GM21737 (cell line): ENCODE data around the gene CRISPLD2.
"Not testable (repeated sequence)": the region's sequence is repeated elsewhere in the genome, so short reads cannot be mapped to it uniquely, and the experiment has no call there.

ENCODE experiments used
- ATAC-seq: cut with Tn5 transposase; IDR thresholded peaks from one replicate; pipeline ENCODE4 v1.9.1; 2021; ENCODE audit warnings: mild to moderate bottlenecking, moderate library complexity; ENCODE audit not compliant: unreplicated experiment

Gene CRISPLD2

DNA sequence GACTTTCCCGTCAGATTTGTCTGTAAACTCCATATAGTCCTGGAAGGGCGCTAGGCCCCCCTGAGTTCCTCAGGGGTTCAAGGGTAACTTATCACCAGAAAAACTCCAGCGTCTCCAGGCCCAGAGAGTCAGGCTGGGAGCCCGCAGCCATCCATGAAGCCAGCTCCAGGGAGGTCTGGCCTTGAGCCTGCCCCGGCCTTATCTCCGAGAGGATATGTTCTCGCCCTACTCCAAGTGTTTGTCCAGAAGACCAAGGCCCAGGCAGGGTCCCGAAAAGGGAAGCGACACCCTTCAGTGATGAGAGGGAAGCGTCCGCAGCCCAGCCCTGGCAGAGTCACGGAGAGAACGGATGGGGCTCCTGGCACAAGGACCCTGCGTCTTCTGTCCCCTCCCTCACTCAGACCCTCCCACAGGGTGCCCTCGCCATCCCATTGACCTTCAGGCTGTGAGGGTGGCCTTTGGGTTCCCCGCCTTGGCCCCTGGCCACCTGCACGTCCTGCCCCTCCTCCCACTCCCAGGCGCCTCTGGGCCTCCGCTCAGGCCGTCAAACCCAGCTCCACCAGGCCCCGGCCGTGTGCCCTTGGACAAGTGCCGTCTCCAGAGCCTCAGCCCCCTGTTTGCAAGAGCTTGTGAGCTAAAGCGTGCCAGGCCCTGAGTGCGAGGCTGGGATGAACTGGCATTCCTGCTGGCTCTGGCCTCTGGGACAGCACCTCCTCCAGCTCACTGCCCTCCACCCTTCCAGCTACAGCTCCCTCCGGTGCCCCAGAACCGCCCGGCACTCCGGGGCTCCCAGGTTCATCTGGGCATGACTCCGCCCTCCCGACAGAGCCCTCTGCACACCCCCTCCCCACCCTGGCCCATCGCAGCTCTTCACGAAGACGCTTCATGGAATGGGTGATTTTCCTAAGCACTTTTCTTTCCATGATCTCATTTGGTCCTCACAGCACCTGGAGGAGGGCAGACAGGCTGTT lies 108.1 kb downstream of the CRISPLD2 start:
- no peak for ATAC-seq

DNA sequence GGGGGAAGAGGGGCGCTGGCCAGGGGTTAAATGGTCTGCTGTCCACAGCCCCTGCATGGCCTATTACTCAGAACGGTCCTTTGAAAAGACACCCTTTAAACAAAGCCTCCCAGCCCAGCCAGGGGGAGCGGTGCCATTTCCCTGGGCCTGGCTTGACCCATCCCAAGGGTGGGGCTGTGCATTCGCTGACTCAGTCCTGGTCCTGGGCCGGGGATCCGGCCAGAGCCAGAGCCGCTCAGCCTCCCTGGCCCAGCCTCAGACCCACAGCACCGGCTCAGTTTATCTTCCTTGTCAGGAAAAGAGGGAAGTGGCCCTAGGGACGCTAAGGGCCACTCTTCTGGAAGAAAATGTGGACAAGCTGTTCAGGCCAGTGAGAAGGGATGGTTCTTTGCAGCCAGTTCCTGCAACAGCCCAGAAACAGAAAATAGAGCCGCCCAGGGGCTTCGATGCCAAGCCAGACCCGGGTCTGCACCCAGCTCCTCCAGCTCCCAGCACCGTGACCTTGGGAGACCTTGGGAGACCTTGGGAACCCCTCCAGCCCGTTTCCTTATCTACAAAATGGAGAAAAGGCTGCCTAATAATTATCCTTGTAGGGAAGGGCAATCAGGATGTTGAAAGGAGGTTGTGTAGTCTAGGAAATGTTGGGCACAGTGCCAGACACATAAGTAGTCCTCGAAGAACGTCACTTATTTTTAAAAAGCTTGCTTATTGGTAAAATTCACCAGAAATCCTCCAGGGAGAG lies 109.1 kb downstream of the CRISPLD2 start:
- no peak for ATAC-seq

DNA sequence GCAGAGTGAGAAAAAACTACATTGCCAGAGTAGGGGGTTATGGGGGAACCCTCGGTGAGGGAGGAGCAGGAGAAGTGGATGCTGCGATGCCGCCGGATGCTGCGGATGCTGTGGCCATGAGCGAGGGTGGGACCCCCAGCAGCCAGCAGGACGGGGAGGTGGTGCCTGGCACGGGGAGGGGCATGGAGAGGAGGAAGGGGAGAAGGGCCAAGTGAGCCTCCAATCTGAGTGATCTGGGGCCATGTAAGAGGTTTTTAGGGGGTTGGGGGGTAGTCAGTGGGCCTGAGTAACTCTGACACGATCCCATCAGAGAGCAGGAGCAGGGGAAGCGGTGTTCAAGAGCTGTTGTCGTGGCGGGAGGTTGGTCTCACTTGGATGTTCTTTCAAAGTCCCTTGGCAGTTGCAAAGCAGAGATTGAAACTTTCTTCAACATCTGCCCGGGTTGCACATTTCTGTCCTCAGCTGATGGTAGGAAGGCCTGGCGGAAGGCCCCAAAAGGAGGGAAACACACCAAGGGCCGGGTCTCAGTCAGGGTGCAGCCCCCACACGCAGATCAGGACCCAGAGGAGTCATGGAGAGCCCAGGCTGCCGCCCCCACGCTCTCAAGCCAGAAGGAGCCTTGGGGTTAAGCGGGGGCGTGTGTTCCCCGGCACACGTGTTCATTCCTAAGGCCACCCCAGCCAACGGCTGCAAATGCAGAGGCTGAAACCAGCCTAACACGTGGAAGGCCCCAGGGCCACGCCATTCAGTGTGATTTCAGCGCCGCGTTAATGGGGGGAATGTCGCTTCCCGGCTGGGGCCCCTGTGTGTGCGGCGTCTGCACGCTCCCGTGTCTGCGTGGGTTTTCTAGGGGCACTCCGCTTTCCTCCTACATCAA lies 109.9 kb downstream of the CRISPLD2 start:
- ATAC-seq: no peak

GRCh38 chr16:84930298-84931106 lies 110.7 kb downstream of the CRISPLD2 start:
- ATAC-seq: no peak

DNA sequence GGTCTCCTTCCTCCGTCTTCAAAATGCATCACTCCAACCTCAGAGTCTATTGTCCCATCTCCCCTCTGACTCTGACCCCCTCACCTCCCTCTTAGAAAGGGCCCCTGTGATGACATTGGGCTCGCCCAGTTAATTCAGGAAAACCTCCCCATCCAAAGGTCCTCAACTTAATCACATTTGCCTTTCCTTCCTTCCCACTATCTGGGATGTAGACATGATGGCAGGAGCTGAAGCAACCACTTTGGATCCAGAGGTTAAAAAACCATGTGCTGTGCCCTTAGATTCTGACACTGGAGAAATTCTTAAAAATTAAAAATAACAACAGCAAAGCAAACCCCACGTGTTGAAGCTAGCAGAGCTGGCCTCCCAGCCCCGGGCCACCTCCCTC lies 111.3 kb downstream of the CRISPLD2 start:
- no peak for ATAC-seq

DNA sequence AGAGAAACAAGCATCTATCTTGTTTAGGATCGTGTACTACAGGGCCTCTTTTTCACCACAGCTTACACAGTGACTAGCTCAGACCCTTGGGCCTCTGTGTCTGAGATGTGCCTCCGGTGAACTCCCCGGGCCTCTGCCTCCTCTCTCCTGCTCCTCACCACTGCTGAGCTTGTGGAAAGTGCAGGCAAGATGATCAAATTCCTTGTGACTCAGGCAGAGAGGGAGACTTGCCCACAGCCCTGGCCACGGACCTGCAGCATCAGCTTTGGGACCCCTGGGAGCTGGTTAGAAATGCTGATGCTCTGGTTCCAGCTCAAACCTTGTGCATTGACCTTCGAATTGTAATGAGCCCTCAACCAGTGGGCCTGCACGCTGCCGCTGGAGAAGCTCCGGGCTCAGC lies 111.7 kb downstream of the CRISPLD2 start:
- ATAC-seq: no peak

DNA sequence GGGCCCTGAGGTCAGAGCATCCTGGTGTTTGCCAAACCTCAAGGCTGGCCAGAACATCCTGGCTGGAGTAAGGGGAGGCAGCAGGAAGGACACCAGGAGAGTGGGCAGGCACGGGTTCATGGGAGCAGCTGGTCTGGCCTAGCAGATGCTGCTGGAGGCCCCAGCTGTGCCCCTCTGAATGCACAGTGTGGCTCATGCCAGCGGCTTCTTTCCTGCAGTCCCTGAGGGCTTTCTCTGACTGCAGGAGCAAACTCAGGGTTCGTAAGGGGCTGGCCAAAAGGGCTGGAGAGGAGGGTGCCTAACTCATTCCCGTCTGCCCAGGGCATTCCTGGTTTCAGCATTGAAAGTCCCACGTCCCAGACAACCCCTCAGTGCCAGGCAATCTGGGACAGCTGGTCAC lies 112.9 kb downstream of the CRISPLD2 start:
- ATAC-seq: no peak

- ATAC-seq: no peak
These were observed 114.2 kb downstream of the CRISPLD2 start for GRCh38 chr16:84933774-84934631.

DNA sequence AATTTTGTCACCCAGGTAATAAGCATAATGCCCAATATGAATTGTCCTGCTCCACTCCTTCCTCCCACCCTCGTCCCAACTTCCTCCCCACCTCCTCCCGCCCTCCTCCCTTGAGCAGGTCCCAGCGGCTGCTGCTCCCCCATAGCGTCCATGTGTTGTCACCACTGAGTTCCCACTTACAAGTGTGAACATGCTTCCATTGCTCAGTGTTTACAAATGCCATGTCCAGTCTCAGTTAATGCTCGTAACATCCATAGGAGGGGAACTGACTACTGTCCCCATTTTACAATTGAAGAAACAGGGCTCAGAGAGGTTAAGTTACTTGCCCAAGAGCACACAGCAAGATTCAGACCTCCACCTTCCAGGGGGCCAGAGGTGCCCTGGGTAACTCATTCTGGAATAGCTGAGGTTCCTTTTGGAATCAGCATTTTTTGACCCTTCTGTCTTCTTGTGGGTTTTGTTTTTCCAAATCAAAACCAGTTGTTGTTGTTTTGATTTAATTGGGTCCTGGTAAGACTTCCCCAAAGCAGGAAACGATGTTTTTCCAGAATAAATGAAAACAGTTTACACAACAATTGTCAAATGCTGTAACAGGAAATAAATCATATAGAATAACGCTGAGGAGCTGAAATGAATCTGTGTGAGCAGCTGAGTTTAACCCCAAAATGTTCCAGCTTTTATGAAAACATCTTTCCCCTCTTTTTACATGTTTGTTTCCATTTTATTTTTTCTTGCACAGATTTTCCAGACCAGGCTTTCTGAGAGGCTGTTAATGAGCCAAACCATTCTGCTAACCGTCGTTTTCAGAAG lies 117.6 kb downstream of the CRISPLD2 start:
- ATAC-seq: no peak

GRCh38 chr16:84938616-84939015 lies 118.8 kb downstream of the CRISPLD2 start:
- not testable (repeated sequence) for ATAC-seq

GRCh38 chr16:84940670-84941551 lies 121.1 kb downstream of the CRISPLD2 start:
- ATAC-seq: no peak

DNA sequence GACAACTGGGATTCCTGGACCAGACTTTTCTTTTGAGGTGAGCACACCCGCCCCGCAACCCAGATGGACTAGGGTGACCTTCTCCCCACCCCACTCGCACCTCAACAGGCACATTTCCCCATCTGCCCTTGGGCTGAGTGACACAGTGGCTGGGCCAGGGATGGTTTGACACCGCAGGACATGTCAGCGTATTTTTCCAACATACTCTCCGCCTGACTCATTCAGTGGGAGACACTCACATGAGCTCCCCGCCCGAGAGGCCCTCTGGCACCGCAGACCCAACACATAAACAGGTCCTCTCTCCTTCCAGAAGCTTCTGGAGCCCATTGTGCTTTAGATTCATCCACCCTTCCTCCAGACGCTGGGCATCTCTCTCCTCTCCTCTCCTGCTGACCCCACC lies 122.1 kb downstream of the CRISPLD2 start:
- no peak for ATAC-seq

- no peak for ATAC-seq
These were observed 123.0 kb downstream of the CRISPLD2 start for GRCh38 chr16:84942786-84943185.

DNA sequence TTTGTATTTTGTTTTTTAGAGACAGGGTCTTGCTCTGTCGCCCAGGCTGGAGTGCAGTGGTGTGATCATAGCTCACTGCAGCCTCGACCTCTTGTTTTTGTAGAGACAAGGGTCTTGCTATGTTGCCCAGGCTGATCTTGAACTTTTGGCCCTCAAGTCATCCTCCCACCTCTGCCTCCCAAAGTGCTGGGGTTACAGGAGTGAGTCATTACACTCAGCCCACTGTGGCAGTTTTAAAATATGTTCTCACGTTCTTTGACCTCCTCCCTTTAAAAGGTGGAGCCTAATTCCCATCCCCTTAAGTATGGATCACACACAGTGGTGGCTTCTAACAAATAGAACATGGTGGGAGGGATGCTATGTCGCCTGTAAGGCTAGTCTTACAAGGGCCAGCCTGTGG lies 123.8 kb downstream of the CRISPLD2 start:
- no peak for ATAC-seq

DNA sequence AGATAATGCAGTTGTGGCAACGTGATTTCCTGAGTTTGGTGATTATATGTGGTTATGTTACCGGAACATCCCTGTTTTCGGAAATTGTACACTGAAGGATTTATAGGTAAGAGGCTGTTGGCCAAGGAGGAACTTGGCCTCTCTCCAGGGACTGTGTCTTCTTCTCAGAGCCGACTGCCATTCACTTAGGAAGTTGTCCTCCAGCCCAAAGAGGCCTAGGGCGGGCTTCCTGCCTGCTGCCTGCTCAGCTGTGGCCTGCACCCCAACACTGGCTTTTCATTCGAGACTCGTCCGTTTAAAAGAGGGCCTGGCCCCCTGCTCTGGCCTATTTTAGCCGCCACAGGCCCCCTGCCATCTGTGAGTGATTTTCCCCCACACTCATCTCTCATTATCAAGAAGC lies 127.2 kb downstream of the CRISPLD2 start:
- ATAC-seq: no peak

DNA sequence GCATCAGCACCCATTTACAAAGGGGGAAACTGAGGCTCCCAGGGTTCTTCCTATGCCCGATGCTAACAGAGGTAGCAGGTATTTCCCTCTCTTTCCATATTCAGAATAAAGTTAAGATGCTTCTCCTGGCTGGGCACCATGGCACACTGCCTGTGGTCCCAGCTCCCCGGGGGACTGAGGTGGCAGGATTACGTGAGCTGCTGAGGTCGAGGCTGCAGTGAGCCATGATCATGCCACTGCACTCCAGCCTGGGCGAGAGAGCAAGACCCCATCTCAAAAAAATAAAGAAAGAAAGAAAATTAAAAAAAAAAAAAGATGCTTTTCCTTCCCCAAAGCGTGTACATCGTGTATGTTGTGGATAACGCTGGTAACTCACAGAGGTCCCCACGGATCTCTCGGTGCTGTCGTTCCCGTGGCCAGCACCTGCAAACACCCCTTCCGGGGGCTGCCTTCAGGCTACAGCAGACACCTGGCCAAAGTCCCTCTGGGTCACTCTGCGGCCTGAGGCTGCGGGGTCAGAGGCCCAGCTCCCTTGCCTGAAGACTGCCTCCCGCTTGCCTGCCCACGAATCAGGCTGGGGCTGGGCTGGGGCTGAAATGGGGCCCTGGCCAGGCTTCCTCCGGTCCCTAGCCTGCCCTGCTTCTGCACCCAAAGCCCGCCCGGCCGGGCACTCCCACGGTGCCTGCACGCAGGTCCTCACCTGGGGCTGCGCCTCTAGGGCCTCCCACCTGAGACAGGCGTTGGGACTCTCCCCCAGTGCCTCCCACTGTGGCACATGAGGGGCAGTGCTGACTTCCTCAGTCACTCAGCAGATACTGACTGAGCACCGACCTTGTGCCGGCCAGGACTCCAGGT lies 128.4 kb downstream of the CRISPLD2 start:
- ATAC-seq: no peak
